HG03025 (cell line): ENCODE results near the gene MRPL28.
"Not testable (repeated sequence)": the region's sequence is repeated elsewhere in the genome, so short reads cannot be mapped to it uniquely, and the experiment has no call there.

Experiments used
- ATAC-seq: cut with Tn5 transposase; IDR thresholded peaks from one replicate; pipeline ENCODE4 v1.9.1; 2021; ENCODE audit warnings: mild to moderate bottlenecking, moderate library complexity; ENCODE audit not compliant: unreplicated experiment, low FRiP score

Gene MRPL28

DNA sequence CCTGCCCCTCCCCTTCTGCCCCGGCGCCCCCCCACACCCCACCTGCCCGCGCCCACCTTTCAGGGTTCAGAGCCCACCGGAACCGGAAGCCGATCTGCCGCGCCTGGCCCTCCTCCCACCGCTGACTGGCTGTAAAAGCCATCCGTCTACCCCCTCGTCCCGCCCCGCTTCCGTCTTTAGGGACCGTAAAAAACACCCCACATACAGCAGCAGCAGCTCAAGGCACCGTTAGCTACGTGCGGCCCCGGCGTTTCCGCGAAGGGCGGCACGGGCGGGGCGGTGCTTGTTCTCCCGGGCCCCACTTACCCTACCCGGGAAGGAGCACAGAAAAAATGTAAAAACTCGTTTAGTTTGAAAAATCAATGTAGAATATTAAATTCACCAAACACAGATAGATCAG lies at the start of gene MRPL28:
Gene MRPL28, minus strand, starts transcription at position 96 of the 400 bp plus-strand sequence. CDS start 320 bp downstream, outside the sequence.
- peak; percentile 45 for ATAC-seq

DNA sequence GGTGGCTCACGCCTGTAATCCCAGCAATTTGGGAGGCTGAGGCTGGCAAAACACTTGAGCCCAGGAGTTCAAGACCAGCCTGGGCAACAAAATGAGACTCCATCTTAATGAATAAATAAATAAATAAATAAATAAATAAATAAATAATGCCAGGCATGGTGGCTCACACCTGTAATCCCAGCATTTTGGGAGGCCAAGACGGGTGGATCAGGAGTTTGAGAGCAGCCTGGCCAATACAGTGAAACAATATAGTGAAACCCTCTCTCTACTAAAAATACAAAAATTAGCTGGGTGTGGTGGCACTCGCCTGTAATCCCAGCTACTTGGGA lies 44.8 kb upstream of the MRPL28 start:
- ATAC-seq, result not testable (repeated sequence)

DNA sequence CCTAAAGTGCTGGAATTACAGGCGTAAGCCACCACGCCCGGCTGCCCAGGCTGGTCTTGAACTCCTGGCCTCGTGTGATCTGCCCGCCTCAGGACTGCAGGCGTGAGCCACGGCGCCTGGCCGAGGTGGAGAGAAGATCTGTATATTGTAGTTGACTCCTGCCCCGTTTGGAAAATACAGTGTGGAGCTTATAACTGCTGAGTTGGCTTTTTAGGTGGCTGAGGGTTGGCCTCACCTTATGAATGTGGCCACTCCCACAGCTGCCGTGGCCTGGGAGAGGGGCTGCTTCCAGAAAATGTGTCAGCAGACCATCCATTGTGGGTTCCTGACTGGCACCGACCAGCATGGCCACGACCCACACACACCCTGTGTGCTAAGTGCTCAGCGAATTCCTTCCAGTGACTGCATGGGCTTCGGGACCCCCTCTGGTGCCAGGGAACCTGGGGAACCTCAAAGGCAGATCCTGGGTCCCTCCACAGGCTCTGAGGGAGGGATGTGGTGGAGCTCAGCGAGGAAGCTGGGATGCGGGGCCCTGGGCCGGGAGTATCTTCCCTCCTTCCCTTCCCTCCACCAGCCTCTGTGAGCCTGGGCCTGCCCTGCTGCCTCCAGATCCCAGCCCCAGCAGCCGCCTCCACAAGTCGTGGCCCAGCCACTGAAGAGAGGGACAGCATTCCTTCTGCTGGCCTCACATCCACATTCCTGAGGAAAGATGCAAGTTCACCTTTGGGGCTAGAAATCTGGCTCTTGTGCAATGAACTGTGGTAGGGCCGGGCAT lies 44.2 kb upstream of the MRPL28 start:
- ATAC-seq, result no peak

DNA sequence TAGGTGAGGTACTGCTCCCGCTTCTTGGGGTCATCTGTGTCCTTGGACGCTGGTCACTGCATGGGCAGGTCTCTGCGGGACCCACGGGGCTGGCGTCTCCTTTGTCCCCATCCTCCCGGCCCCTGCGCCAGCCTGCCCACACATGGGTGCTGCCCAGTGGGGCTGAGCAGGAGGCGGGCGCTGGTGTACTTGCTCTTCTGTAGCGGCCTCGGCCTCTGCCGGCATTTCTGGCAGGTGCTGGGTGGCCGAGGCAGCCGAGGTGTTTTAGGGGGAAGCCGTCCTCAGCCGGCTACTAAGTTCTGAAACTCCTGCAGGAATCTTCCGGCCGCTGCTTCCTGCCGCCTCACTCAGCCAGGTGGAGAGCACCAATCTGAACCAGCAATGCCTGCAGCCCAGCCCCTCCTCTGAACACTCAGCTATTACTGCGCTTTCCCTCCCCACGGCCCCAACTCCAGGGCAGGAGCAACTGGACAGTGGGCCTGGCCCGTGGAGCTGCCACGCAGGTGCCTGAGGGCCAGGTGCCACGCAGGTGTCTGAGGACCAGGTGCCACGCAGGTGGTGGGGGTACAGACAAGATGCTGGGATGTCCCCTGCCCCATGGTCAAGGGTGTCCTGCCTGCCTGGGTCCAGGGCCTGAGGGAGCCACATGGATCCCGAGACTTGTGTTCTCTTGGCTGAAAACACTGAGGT lies 41.4 kb upstream of the MRPL28 start:
- ATAC-seq, result no peak

DNA sequence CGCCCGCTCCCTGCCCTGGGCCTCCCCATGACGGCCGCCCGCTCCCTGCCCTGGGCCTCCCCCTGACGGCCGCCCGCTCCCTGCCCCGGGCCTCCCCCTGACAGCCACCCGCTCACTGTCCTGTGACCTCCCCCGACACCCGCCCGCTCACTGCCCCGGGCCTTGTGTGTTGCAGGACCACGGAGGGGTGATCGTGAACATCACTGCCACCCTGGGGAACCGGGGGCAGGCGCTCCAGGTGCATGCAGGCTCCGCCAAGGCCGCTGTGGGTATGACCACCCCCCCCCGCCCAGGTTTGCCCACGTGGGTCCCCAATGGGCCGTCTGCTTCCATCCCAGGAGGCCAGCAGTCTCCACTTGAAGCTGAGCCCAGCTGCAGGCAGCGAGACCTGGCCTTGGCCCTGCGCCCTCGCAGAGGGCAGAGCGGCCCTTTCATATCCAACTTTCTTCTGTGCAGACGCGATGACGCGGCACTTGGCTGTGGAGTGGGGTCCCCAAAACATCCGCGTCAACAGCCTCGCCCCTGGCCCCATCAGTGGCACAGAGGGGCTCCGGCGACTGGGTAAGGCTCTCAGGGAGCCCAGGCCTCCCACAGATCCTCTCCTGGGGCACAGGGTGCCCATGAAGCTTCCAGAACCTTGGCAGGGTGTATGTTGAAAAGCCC lies 40.3 kb upstream of the MRPL28 start:
- no peak for ATAC-seq

DNA sequence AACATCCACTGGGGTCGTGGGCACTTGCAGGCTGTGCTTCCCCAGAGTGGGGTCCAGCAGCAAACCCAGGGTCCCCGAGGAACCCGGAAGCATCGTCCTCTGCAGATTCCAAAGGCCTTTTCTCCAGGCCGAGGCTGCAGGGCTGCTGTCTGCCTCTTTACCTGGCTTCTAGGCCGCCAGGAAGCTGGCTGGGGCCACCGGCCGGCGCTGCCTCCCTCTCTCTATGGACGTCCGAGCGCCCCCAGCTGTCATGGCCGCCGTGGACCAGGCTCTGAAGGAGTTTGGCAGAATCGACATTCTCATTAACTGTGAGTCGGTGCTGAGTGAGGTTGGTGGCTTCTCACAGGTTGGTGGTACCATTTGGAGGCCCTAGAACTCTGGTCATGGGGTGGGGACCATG lies 36.9 kb upstream of the MRPL28 start:
- ATAC-seq, result no peak

DNA sequence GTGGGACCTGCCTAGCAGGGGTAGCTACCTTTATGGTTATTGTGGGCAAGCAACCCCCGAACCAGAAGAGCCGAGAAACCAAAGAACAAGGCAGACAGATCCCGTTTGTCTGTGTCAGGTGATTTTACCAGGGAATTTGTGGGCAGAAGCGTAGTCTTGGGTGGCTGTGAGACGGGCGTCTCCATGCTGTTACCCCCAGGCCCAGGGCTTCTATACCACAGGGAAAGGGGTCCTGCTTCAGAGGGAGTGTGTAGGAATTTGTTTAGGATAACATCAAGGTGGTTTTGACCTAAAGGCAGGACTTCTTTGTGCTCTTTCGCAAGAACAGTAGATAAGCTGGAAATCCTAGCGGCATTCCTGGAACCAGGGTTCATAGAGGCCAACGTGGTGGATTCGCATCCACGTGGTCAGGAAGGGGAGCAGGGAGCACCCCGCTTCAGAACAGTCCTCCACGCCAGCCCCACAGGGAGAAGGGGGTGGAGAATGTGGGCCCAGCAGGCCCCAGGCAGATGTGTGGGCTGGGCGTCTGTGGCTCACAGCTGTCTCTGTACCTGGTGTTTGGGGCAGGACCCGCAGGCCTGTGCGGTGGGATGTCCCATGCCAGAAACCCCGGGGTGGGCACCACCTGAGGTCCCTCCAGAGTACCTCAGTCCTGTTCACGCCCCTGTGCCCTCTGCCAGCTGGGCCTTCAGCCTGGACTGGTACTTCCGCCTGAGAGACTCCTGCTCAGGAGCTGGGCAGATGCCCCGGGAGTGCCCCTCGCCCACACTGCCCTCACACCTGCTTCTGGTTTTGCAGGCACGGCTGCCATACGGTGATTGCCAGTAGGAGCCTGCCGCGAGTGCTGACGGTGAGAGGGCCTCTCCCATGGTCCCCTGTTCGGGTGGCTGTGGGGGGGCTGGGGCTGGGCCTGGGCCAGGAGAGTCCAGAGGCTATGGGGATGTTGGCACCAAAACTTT lies 35.5 kb upstream of the MRPL28 start:
- ATAC-seq, result no peak

DNA sequence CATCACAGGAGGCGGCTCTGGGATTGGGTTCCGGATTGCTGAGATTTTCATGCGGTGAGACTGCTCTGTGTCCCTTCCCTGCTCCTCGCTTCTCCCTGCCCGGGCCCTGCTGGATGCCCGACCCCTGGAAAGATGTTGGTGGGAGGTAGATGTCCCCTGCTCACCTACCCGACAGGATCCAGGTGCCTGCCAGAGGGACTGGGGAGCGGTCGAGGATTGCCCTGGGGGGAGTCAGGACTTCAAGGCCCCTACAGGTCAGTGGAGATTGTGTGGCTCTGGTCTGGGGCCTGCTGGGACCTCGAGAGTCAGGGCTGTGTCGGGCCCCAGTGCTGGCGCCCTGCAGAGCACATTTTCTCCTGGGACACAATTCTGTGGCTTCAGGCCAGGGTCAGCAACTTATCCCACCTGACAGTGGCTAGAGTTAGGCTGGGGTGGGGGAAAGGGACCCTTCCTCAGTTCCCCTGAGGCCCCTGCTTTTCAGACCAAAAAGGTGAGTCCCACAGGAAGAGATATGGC lies 34.7 kb upstream of the MRPL28 start:
- ATAC-seq, result no peak

DNA sequence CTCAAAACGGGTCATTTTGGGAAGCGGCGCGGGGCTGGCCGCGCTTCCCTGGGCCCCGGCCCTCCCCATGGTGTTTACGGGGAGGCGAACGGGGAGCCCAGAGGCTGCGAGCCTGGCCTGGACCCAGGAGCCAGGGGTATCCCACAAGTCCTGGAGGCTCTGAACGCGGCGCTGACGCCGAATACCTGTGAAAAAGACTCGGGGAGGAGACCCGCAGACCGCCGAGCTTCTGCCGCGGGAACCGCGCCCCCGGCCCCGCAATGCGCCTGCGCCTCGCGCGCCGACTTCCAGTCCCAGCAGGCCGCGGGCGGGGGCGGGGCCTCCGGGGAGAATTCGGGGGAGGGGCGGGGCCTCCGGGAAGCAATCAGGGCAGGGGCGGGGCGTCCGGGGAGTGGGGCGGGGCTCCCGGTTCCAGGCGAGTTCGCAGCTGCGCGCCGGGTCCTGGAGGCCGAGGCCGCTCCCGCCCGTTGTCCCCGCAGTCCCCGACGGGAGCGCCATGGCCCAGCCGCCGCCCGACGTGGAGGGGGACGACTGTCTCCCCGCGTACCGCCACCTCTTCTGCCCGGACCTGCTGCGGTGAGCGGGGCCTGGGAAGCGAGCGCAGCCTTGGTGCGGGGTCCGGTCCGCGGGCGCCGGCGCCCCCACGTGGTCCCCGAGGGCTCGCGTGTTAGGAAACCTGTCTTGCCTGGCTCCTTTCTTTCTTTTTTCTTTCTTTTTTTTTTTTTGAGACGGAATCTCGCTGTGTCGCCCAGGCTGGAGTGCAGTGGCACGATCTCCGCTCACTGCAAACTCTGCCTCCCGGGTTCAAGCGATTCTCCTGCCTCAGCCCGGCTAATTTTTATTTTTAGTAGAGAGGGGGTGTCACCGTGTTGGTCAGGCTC lies 31.4 kb upstream of the MRPL28 start, which contains the start of gene DECR2:
Gene DECR2, plus strand, starts transcription at position 418 of the 881 bp plus-strand sequence. Its CDS starts 79 bp downstream, at position 497.
- no peak for ATAC-seq

DNA sequence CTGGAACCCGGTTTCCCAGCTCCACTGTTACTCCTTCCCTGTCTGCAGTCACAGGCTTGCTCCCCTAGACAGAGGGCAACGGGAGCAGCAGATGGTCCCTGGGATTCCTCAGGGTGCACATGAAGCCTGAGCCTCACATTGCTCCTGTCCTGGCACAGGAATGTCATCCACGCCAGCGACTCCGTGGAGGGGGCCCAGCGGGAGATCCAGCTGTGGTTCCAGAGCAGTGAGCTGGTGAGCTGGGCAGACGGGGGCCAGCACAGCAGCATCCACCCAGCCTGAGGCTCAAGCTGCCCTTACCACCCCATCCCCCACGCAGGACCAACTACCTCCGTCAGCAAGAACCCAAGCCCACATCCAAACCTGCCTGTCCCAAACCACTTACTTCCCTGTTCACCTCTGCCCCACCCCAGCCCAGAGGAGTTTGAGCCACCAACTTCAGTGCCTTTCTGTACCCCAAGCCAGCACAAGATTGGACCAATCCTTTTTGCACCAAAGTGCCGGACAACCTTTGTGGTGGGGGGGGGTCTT lies 29.8 kb upstream of the MRPL28 start:
- no peak for ATAC-seq

DNA sequence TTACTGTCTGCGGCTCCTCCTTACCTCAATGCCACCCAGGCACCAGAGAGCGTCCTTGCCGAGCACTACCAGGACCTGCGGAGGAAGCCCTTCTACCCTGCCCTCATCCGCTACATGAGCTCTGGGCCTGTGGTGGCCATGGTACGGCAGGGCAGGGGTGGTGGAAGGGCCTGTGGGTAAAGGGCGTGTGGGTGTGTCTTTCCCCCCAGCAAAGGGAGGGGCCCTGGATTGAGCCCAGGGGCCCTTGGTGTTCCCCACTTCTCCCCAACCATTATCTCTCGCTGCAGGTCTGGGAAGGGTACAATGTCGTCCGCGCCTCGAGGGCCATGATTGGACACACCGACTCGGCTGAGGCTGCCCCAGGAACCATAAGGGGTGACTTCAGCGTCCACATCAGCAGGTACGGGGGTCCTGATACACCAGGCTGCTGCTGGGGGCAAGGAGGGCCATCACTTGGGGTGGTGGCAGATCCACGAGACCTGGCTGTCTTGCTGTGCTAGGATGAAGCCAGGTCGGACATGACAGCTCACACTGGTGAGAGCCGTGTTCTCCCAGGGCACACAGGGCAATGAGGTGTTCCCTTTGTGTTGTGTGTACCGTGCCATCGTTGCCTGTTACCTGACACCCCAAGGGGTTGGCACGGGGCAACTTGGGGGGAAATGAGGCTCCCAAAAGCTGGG lies 29.1 kb upstream of the MRPL28 start:
- ATAC-seq, result no peak

DNA sequence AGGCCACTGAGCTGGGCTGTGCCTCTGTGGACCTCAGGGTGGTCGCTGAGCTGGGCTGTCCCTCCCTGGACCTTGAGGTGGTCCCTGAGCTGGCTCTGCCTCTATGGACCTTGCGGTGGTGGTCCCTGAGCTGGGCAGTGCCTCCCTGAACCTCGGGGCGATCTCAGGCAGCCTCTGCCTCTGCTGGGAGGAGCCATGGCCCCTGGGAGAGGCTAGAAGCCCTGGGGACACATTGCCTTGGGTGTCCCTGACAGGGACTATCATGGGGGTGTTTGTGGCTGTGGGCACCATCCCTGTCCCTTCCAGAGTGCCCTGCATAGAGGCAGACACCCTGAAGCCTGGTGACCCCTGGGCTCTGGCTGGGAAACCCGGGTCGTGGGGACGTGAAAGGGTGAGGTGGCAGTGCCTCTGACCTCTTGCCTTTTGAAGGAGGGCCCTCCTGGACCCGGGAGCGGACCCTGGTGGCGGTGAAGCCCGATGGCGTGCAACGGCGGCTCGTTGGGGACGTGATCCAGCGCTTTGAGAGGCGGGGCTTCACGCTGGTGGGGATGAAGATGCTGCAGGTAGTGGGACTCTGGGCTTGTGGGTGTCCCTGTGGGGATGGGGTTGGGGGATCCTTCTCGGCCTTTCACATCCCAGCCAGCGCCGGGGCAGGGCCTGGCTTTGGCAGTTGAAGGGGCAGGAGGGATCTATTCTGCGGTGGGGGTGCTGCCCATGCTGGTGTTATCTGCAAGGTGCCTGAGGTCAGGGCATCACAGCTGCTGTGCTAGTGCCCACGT lies 28.4 kb upstream of the MRPL28 start:
- ATAC-seq, result no peak

DNA sequence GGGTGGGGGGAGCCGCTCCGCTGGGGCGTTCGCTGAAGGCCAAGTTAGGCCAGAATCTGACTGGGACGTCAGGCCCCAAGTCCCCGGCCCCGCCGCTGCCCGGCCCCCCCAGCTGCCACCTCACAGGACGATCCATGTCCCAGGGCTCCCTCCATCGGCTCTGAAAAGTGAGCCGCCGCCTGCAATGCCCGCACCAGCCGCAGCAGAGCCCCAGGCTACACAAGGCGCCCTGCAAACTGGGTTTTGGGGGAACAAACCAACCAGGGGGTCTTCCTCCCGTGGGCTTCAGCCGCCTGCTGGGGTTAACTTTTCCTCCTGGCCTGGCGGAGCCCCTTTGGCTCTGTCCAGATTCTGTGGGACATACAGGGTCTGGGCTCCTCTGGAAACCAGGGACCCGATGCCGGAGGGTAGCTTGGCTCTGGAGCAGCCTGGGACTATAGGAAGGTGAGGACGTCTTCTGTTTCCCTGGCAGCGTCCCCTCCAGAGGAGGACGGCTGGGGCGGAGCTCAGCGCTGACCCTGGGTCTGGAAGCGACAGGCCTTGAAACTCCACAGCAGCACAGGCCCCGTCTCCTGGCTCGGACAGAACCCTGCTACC lies 27.5 kb upstream of the MRPL28 start:
- ATAC-seq, result no peak

DNA sequence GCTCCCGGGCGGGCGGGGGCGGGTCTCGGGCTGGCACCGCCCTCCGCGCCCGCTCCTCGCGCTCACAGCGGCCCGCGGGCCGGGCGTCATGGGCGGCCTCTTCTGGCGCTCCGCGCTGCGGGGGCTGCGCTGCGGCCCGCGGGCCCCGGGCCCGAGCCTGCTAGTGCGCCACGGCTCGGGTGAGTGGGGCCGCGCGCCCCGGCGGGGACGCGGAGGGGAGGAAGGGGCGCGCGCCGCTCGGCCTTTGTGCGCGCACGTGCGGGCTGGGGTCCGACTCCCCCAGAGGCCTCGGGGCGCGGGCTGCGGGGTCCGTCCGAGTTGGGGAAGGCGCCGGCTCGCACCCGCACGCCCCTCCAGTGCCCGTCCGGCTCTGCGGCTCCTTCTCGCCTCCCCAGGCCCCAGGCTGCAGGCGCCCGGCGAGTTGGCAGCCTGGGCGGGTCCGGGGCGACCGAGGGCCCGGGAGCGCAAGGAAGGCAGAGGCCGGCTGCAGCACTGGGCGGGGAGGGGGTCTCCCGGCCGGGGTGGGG lies 26.9 kb upstream of the MRPL28 start, which contains the start of gene NME4:
Gene NME4, plus strand, starts transcription at position 65 of the 527 bp plus-strand sequence. Its CDS starts 24 bp downstream, at position 89.
- ATAC-seq, result no peak

DNA sequence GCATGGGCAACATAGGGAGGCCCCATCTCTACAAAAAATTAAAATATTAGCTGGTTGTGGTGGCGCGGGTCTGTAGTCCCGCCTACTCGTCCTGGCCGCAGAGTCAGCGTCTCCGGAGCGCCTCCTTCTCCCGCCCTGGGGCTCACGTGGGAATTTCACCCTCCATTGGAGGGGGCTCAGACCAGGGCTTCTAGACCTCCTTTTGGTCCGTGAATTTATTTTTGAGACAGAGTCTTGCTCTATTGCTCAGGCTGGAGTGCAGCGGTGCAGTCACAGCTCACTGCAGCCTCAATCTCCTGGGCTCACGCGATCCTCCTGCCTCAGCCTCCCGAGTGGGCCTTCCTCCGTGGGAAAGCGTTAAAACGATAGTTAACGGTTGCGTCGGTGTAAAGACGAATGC lies 26.3 kb upstream of the MRPL28 start:
- no peak for ATAC-seq

DNA sequence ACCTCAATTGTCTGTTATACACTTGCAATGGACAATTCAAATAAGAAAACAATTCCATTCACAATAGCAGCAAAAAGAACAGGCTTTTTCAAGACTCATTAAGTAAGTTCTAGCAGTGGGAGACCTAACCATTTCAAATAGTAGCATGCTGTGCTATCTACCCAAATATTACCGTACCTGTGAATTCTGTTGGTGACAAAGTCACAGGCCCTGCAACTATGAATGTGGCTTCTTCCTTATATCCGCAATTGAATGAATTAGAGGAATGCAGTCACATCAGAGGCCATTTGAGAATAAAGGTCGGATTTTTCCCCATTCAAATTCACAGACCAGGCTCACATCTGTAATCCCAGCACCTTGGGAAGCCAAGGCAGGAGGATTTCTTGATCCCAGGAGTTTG lies 25.9 kb upstream of the MRPL28 start:
- no peak for ATAC-seq
